Measurements from ENCODE around the gene CPEB4.

Gene CPEB4

DNA sequence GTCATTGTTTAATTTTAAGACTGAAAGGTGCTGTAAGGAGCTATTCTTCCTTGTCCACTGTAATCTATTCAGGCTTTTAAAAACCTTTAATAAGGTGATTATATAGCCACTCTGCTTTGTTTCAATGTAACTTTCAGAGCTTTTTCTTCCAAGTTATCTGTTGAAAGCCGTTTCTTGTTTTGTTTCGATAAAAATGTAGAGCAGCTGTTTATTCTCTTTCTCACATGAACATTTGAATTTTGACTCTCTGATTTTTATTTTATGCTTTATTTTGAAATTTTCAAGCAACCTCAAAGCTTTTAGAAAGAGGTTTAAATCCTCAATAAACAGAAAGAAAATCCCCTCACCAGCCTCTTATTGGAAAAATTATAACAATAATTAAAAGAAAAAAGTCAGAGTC lies 47.2 kb downstream of the CPEB4 start:
- H3K9me3 ChIP-seq = no peaks in the 10 kb centered on the region
- H3K27ac ChIP-seq = no peak overlapping the region
- no peak overlapping the region for H3K4me3 ChIP-seq (ENCODE audit: low read depth in 1 of 2, low read length in 1 of 2)
- peaks cover 47 to 57% of the 10 kb centered on the region in 2 experiments for H3K4me1 ChIP-seq (ENCODE audit: control insufficient read depth in 1 of 2, insufficient read depth in 1 of 2, low read depth in 1 of 2, low read length in 1 of 2)
- H3K27me3 ChIP-seq = no peaks in the 10 kb centered on the region
- peaks cover 4% of the 10 kb centered on the region for H3K36me3 ChIP-seq
- TF ChIP-seq, protein P1, sequence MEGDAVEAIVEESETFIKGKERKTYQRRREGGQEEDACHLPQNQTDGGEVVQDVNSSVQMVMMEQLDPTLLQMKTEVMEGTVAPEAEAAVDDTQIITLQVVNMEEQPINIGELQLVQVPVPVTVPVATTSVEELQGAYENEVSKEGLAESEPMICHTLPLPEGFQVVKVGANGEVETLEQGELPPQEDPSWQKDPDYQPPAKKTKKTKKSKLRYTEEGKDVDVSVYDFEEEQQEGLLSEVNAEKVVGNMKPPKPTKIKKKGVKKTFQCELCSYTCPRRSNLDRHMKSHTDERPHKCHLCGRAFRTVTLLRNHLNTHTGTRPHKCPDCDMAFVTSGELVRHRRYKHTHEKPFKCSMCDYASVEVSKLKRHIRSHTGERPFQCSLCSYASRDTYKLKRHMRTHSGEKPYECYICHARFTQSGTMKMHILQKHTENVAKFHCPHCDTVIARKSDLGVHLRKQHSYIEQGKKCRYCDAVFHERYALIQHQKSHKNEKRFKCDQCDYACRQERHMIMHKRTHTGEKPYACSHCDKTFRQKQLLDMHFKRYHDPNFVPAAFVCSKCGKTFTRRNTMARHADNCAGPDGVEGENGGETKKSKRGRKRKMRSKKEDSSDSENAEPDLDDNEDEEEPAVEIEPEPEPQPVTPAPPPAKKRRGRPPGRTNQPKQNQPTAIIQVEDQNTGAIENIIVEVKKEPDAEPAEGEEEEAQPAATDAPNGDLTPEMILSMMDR (IDR thresholded peaks at IDR 0.05) = no peak

DNA sequence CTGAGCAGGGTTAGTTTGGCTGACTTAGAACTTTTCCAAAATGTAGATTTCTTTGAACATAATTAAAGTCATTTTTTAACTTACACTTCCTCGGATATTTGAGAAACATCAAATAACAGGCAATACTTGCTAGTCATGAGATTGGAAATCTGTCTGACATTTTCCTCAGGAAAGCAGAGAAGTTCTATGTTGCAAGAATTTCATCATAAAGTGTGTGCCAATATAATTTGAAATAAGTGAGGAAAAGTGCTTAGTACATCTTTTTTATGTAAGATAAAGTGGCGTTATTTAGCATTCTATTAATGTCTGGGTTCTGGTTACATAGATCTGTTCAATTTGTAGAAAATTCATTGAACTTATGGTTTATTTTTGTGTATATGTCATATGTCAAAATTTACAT lies 52.1 kb downstream of the CPEB4 start:
- TF ChIP-seq, protein P1 (IDR thresholded peaks at IDR 0.05) = no peak
- H3K36me3 ChIP-seq = peaks cover 9% of the 10 kb centered on the region
- H3K4me3 ChIP-seq (ENCODE audit: low read depth in 1 of 2, low read length in 1 of 2) = no peak overlapping the region
- H3K27ac ChIP-seq = peak overlapping the region; percentile 79
- H3K4me1 ChIP-seq (ENCODE audit: control insufficient read depth in 1 of 2, insufficient read depth in 1 of 2, low read depth in 1 of 2, low read length in 1 of 2) = peaks cover 78 to 79% of the 10 kb centered on the region in 2 experiments
- H3K27me3 ChIP-seq = no peaks in the 10 kb centered on the region
- H3K9me3 ChIP-seq = no peaks in the 10 kb centered on the region

DNA sequence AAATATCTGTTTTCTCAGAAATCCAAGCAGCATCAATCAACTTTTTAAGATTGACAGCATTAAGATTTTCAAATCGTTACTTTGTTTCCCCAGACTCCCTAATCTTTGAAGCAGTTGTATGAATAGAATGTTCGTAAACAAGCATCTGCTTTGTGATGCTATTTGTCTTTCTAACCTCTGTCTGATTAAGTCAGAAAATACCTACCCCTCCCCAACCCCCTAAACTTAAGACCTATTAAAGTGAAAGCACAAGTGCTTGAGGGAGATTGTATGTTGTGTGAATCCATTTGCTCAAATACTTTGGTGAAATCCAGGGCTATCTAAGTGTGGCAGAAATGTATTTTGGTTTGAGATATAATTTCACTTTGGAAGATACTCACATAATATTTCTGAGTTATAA lies 53.0 kb downstream of the CPEB4 start:
- TF ChIP-seq, protein P1 (IDR thresholded peaks at IDR 0.05) = no peak
- Histone ChIP-seq H3K9me3 (no peaks in the 10 kb centered on the region), H3K27ac (peak overlapping the region; percentile 79)

DNA sequence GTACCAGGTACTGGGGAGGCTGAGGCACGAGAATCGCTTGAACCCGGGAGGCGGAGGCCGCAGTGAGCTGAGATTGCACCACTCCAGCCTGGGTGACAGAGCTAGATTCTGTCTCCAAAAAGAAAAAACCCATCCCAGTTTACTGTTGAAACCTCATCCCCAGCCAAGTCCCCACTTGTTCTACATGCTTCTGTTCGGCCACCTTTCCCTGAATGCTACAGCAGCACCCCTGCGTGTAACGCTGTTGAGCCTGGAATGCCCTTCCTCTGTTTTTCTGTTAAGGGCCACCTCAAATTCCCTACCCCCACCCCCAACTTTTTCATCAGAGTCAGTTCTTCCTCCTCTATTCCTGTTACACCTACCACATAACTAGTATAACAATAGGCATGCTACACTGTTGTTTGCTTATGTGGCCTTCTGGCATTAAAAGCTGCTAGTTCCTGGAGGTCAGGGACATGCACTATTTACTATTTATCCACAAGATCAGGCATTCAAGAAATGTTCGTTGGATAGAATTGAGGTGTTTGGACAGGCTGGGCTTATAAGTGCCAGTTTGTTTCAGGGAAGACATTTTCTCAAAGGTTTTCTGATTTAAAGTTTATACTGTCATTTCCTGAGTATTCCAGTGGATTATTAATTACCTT lies 53.7 kb downstream of the CPEB4 start:
- Histone ChIP-seq H3K27ac (peak overlapping the region; percentile 79), H3K4me1 (ENCODE audit: control insufficient read depth in 1 of 2, insufficient read depth in 1 of 2, low read depth in 1 of 2, low read length in 1 of 2) (peaks cover 67 to 69% of the 10 kb centered on the region in 2 experiments), H3K36me3 (peaks cover 25% of the 10 kb centered on the region), H3K9me3 (no peaks in the 10 kb centered on the region), H3K27me3 (no peaks in the 10 kb centered on the region), H3K4me3 (ENCODE audit: low read depth in 1 of 2, low read length in 1 of 2) (peak overlapping the region in 1 of 2 experiments; percentile 10)
- TF ChIP-seq, protein P1 (IDR thresholded peaks at IDR 0.05) = no peak

More for the DNA sequence above, 53.0 kb downstream of the CPEB4 start:
- Histone ChIP-seq H3K4me1 (ENCODE audit: control insufficient read depth in 1 of 2, insufficient read depth in 1 of 2, low read depth in 1 of 2, low read length in 1 of 2) (peaks cover 75 to 77% of the 10 kb centered on the region in 2 experiments), H3K27me3 (no peaks in the 10 kb centered on the region), H3K36me3 (peaks cover 17% of the 10 kb centered on the region), H3K4me3 (ENCODE audit: low read depth in 1 of 2, low read length in 1 of 2) (no peak overlapping the region)

DNA sequence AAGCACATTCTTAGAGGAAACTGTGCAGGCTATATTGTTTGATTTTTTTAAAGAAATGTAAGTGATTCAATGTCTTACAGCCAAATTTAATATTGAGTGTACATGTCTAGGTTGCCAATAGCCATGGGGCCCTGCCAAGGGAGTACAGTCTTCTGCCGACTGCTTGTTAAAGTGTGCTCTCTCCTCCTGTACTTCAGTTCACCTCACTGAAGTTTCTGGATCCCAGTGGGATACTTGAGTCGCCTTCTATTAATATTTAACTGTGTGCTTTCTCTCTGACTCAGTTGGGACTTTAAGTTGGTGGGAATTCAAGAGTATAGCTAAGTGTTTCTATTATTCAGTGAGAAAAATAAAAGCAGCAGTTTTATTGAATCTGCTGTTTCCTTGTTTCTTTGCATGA lies 56.4 kb downstream of the CPEB4 start:
- Histone ChIP-seq H3K27ac (no peak overlapping the region), H3K4me1 (ENCODE audit: control insufficient read depth in 1 of 2, insufficient read depth in 1 of 2, low read depth in 1 of 2, low read length in 1 of 2) (peaks cover 41 to 43% of the 10 kb centered on the region in 2 experiments), H3K9me3 (no peaks in the 10 kb centered on the region), H3K36me3 (peaks cover 50% of the 10 kb centered on the region), H3K27me3 (no peaks in the 10 kb centered on the region), H3K4me3 (ENCODE audit: low read depth in 1 of 2, low read length in 1 of 2) (no peak overlapping the region)
- TF ChIP-seq, protein P1 (IDR thresholded peaks at IDR 0.05) = no peak
